ENCODE results near the gene BEND3. TPM values are rescaled to one million over a fixed set of nuclear protein-coding genes. Genes with fewer than 3 reads are reported as not detected.

The BEND3 gene
- total and polyA plus RNA-seq, 2 of the 8 experiments (the other 6 are each of a cell fraction or from before 2014, with no cell fraction given) = 25.2 to 38.8 TPM

DNA sequence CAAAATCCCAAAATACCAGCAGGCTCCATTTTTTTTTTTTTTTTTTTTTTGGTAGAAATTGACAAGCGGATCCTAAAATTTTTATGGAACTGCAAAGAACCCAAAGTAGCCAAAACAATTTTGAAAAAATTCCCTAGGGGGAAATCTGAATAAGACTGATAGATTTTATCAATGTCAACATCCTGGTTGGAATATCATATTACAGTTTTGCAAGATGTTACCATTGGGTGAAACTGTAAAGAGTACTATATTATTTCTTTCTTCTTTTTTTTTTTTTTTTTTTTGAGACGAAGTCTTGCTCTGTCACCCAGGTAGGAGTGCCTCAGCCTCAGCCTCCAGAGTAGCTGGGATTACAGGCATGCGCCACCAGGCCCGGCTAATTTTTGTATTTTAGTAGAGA is 29.4 kb upstream of the BEND3 start:
- DNase-seq (ENCODE audit: low read depth in 1 of 2, low spot score in 2 of 2) (no peak), FAIRE-seq (no peak)
- Histone ChIP-seq H2BK5ac (ENCODE audit: low read depth, low read length) (no peak overlapping the region), H3K27ac (ENCODE audit: low read depth, low read length) (no peak overlapping the region), H3K56ac (replicated peaks; ENCODE audit: insufficient read length, low read depth, low read length) (no peak overlapping the region), H2BK20ac (ENCODE audit: low read length) (no peak overlapping the region), H3K36me3 (ENCODE audit: control insufficient read depth in 2 of 4, insufficient read depth in 4 of 4, low read length in 3 of 4) (no peaks in the 10 kb centered on the region), H3K9me3 (ENCODE audit: insufficient read depth in 2 of 2, low read depth in 1 of 2, low read length in 1 of 2) (no peaks in the 10 kb centered on the region), H3K4me2 (ENCODE audit: insufficient read depth in 1 of 2, low read depth in 2 of 2, low read length in 2 of 2) (no peak overlapping the region), H3K18ac (ENCODE audit: extremely low read depth, low read length) (no peak overlapping the region), H3K27me3 (replicated peaks in 1 of 4; ENCODE audit: control insufficient read depth in 3 of 4, extremely low read depth in 1 of 4, insufficient read depth in 3 of 4, low read length in 3 of 4) (no peaks in the 10 kb centered on the region), H3K4me3 (ENCODE audit: extremely low read depth in 1 of 4, insufficient read depth in 2 of 4, low read depth in 3 of 4, low read length in 4 of 4) (no peak overlapping the region), H2AFZ (ENCODE audit: low read length) (no peak overlapping the region), H3K23ac (ENCODE audit: insufficient read length) (no peak overlapping the region), H4K20me1 (replicated peaks in 1 of 2; ENCODE audit: control insufficient read depth in 1 of 2, insufficient read depth in 2 of 2, low read length in 2 of 2) (no peaks in the 10 kb centered on the region), H2BK15ac (ENCODE audit: low read length) (no peak overlapping the region), H3K4me1 (replicated peaks in 1 of 4; ENCODE audit: control insufficient read depth in 3 of 4, insufficient read depth in 4 of 4, low read length in 3 of 4) (no peaks in the 10 kb centered on the region), H2BK120ac (replicated peaks; ENCODE audit: low read depth, low read length) (no peak overlapping the region), H3K4ac (replicated peaks; ENCODE audit: insufficient read length, low read depth, low read length) (no peak overlapping the region), H3K79me1 (ENCODE audit: low read depth, low read length) (no peaks in the 10 kb centered on the region), H4K8ac (ENCODE audit: extremely low read depth, insufficient read depth, low read length) (no peak overlapping the region), H3K79me2 (ENCODE audit: control insufficient read depth in 1 of 2, insufficient read depth in 2 of 2, low read length in 2 of 2) (no peaks in the 10 kb centered on the region), H3K23me2 (ENCODE audit: low read depth, low read length) (no peaks in the 10 kb centered on the region), H4K91ac (replicated peaks; ENCODE audit: insufficient read length, low read length) (no peak overlapping the region), H4K5ac (ENCODE audit: insufficient read length, low read depth, low read length) (no peak overlapping the region), H3K9ac (replicated peaks in 1 of 4; ENCODE audit: extremely low read depth in 1 of 4, low read depth in 3 of 4, low read length in 3 of 4) (no peak overlapping the region), H3K14ac (ENCODE audit: insufficient read length) (no peak overlapping the region), H2AK5ac (ENCODE audit: low read depth, low read length) (no peak overlapping the region), H2BK12ac (ENCODE audit: low read depth, low read length) (no peak overlapping the region)
- no peak for TF ChIP-seq JUN (IDR thresholded peaks at IDR 0.05; ENCODE audit: low read depth, low read length)
- no peak for TF ChIP-seq YY1 (IDR thresholded peaks at IDR 0.05; ENCODE audit: low read depth, low read length)
- no peak for TF ChIP-seq SIRT6 (IDR thresholded peaks at IDR 0.05; ENCODE audit: low read length)
- TF ChIP-seq SP1 (IDR thresholded peaks at IDR 0.05; ENCODE audit: low read depth, low read length) = no peak
- CTCF ChIA-PET (ENCODE audit: partially characterized antibody) = interaction anchor here (0.9 kb wide), 1 partner anchor 14 kb away, joined by 3 read pairs; no protein-coding TSS in a partner anchor
- POLR2A ChIA-PET (ENCODE audit: partially characterized antibody) = no interaction called here
- WGBS, 2 experiments (ENCODE audit: extremely low coverage in 1 of 2, insufficient coverage in 1 of 2, insufficient read length in 1 of 2, insufficient replicate concordance in 2 of 2, low coverage in 1 of 2, low lambda C conversion rate in 2 of 2, missing lambda C conversion rate in 1 of 2) = 76% methylated on average over 3 of the region's 4 CpGs; no CpG with 5 or more reads in 1 of the 2 experiments
